ENCODE data around the gene ANKRD23.

DNA sequence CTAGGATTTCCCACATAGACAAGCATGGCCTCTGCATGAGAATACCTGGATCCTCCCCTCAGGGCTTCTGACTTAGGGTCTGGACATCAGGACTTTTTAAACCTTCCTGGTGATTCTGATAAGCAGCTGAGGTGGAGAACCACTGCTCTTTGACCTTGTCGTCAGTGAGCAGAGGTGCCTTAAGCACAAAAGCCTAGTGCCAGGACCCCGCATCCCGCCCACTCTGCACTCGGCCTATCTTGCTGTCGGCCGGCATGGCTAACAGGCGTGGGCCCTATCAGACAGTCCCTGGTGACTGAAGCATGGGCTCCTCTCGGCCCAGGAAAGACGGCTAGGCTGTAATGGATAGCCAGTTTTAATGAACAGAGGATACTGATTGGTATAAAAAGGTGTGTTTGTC, 6.2 kb downstream of the ANKRD23 start:
- TF ChIP-seq CREB1 (IDR thresholded peaks at IDR 0.05; ENCODE audit: low read depth) = no peak
- TF ChIP-seq EP300 (IDR thresholded peaks at IDR 0.05; ENCODE audit: borderline replicate concordance) = no peak
- TF ChIP-seq, protein P1, sequence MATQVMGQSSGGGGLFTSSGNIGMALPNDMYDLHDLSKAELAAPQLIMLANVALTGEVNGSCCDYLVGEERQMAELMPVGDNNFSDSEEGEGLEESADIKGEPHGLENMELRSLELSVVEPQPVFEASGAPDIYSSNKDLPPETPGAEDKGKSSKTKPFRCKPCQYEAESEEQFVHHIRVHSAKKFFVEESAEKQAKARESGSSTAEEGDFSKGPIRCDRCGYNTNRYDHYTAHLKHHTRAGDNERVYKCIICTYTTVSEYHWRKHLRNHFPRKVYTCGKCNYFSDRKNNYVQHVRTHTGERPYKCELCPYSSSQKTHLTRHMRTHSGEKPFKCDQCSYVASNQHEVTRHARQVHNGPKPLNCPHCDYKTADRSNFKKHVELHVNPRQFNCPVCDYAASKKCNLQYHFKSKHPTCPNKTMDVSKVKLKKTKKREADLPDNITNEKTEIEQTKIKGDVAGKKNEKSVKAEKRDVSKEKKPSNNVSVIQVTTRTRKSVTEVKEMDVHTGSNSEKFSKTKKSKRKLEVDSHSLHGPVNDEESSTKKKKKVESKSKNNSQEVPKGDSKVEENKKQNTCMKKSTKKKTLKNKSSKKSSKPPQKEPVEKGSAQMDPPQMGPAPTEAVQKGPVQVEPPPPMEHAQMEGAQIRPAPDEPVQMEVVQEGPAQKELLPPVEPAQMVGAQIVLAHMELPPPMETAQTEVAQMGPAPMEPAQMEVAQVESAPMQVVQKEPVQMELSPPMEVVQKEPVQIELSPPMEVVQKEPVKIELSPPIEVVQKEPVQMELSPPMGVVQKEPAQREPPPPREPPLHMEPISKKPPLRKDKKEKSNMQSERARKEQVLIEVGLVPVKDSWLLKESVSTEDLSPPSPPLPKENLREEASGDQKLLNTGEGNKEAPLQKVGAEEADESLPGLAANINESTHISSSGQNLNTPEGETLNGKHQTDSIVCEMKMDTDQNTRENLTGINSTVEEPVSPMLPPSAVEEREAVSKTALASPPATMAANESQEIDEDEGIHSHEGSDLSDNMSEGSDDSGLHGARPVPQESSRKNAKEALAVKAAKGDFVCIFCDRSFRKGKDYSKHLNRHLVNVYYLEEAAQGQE (IDR thresholded peaks at IDR 0.05; ENCODE audit: low read depth) = no peak
- TF ChIP-seq EGR1 (IDR thresholded peaks at IDR 0.05) = no peak
- TF ChIP-seq TAF1 (IDR thresholded peaks at IDR 0.05; ENCODE audit: low read depth) = no peak
- no peak for TF ChIP-seq RAD21 (IDR thresholded peaks at IDR 0.05; ENCODE audit: low read depth)
- TF ChIP-seq CEBPB (IDR thresholded peaks at IDR 0.05) = no peak
